ENCODE results near the gene ILDR1.
A peak's percentile ranks its signal among the peaks of the same experiment; 100 is the strongest.

The ILDR1 gene

GRCh38 chr3:122033023-122033422 is 11.0 kb upstream of the ILDR1 start:
- DNase-seq (ENCODE audit: insufficient read length) = no peak
- no peak for TF ChIP-seq POLR2A (IDR thresholded peaks at IDR 0.05; ENCODE audit: low read depth, low read length)
- TF ChIP-seq TAF1 (IDR thresholded peaks at IDR 0.05; ENCODE audit: borderline replicate concordance, low read depth, low read length) = no peak
- TF ChIP-seq POLR2AphosphoS5 (IDR thresholded peaks at IDR 0.05; ENCODE audit: low read depth, low read length) = no peak
- FAIRE-seq = no peak

DNA sequence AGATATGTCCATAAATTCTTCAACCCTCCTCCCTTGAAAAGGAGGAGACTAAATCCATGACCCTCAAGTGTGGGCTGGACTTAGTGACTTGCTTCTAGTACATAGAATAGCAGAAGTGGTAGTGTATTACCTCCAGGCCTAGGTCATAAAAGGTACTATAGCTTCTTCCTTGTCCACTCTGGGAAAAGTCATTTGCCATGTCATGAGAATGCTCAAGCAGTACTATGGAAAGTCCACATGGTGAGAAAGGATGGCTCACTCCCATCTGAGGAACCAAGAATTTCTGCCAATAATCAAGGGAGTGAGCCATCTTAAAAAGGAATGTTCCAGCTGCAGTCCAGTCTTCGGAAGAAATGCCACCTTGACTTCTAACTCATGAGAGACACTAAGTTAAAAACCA is 10.5 kb upstream of the ILDR1 start:
- DNase-seq (ENCODE audit: insufficient read length) (no peak), FAIRE-seq (peak; percentile 5)
- TF ChIP-seq POLR2AphosphoS5 (IDR thresholded peaks at IDR 0.05; ENCODE audit: low read depth, low read length) = no peak
- TF ChIP-seq TAF1 (IDR thresholded peaks at IDR 0.05; ENCODE audit: borderline replicate concordance, low read depth, low read length) = no peak
- TF ChIP-seq POLR2A (IDR thresholded peaks at IDR 0.05; ENCODE audit: low read depth, low read length) = no peak

GRCh38 chr3:122031123-122031468 is 9.0 kb upstream of the ILDR1 start:
- FAIRE-seq (peak; percentile 68), DNase-seq (ENCODE audit: insufficient read length) (no peak)
- no peak for TF ChIP-seq TAF1 (IDR thresholded peaks at IDR 0.05; ENCODE audit: borderline replicate concordance, low read depth, low read length)
- no peak for TF ChIP-seq POLR2A (IDR thresholded peaks at IDR 0.05; ENCODE audit: low read depth, low read length)
- no peak for TF ChIP-seq POLR2AphosphoS5 (IDR thresholded peaks at IDR 0.05; ENCODE audit: low read depth, low read length)

GRCh38 chr3:122030381-122031122 is 8.5 kb upstream of the ILDR1 start:
- TF ChIP-seq POLR2A (IDR thresholded peaks at IDR 0.05; ENCODE audit: low read depth, low read length) (no peak), TAF1 (IDR thresholded peaks at IDR 0.05; ENCODE audit: borderline replicate concordance, low read depth, low read length) (no peak), POLR2AphosphoS5 (IDR thresholded peaks at IDR 0.05; ENCODE audit: low read depth, low read length) (no peak)
- DNase-seq (ENCODE audit: insufficient read length) = no peak
- FAIRE-seq = no peak

DNA sequence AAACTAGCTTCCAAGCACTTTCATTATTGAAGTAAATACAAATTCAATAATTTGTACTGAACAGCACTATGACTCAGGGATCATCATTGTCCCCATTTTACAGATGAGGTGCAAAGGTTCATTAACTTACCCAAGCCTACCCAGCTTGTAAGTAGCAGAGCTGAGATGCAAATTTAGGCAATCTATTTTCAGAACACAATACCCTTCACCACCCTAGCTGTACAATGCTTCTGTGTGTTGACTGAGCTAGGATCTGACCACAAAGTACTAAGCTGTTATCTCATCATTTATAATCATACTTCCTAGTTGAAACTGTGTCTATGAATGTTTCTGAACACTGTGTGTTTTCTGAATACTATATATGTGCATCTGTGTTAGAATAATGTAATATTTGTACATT is 3.2 kb upstream of the ILDR1 start:
- peak; percentile 42 for DNase-seq (ENCODE audit: insufficient read length)
- no peak for TF ChIP-seq POLR2A (IDR thresholded peaks at IDR 0.05; ENCODE audit: low read depth, low read length)
- no peak for TF ChIP-seq POLR2AphosphoS5 (IDR thresholded peaks at IDR 0.05; ENCODE audit: low read depth, low read length)
- TF ChIP-seq TAF1 (IDR thresholded peaks at IDR 0.05; ENCODE audit: borderline replicate concordance, low read depth, low read length) = no peak
- peak; percentile 95 for FAIRE-seq

GRCh38 chr3:122024800-122025199 is 2.8 kb upstream of the ILDR1 start:
- DNase-seq (ENCODE audit: insufficient read length) (no peak), FAIRE-seq (no peak)
- TF ChIP-seq POLR2A (IDR thresholded peaks at IDR 0.05; ENCODE audit: low read depth, low read length) (no peak), TAF1 (IDR thresholded peaks at IDR 0.05; ENCODE audit: borderline replicate concordance, low read depth, low read length) (no peak), POLR2AphosphoS5 (IDR thresholded peaks at IDR 0.05; ENCODE audit: low read depth, low read length) (no peak)

DNA sequence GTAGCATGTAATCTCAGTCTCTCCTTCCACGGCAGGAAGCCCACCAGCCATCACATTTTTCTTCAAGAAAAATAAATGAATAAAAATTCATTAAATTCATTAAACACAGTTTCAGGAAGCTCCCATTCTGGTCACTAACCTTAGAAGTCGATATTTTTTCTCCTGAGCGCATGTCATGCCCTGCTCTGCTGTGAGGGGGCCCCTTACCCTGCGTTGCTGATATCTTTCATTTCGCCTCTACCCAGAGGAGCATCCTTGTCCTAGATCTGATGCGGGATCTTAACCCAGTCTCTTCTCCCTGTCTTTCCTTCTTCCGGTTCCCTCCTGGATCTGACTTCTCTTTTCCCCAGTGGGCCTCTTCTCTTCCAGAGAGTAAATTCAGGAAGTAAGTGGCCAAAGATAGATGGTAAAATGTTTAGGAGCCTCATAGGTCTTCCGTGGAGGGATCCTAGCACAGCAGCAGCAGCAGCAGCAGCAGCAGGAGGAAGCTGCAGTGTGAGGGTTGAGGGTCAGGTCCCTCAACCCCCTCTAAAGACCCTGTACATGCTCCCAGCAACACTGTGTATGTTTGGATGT is 1.4 kb upstream of the ILDR1 start:
- DNase-seq (ENCODE audit: insufficient read length) (no peak), FAIRE-seq (no peak)
- no peak for TF ChIP-seq TAF1 (IDR thresholded peaks at IDR 0.05; ENCODE audit: borderline replicate concordance, low read depth, low read length)
- no peak for TF ChIP-seq POLR2A (IDR thresholded peaks at IDR 0.05; ENCODE audit: low read depth, low read length)
- no peak for TF ChIP-seq POLR2AphosphoS5 (IDR thresholded peaks at IDR 0.05; ENCODE audit: low read depth, low read length)

GRCh38 chr3:122021037-122021436 is 1.0 kb downstream of the ILDR1 start:
- peak; percentile 91 for FAIRE-seq
- TF ChIP-seq TAF1 (IDR thresholded peaks at IDR 0.05; ENCODE audit: borderline replicate concordance, low read depth, low read length) = no peak
- TF ChIP-seq POLR2A (IDR thresholded peaks at IDR 0.05; ENCODE audit: low read depth, low read length) = no peak
- TF ChIP-seq POLR2AphosphoS5 (IDR thresholded peaks at IDR 0.05; ENCODE audit: low read depth, low read length) = no peak
- no peak for DNase-seq (ENCODE audit: insufficient read length)

DNA sequence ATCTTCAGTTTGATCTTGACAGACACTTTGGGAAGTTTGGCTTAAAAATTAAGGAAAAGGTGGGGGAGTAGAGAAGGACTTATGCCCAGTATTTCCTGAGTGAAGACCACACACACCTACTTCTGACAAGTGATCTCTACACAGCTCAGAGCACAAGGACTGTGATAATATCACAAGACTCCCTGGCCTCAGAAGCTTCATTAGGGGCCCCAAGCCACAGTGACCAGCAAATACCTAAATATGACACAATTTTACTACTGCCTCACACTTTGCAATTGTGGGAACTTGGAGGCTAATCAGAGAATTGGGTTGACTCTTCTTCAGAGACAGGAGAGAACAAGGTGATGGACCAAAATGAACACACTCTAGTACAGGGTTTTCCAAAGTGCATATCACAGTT is 2.6 kb downstream of the ILDR1 start:
- peak; percentile 69 for FAIRE-seq
- TF ChIP-seq TAF1 (IDR thresholded peaks at IDR 0.05; ENCODE audit: borderline replicate concordance, low read depth, low read length) (no peak), POLR2A (IDR thresholded peaks at IDR 0.05; ENCODE audit: low read depth, low read length) (no peak), POLR2AphosphoS5 (IDR thresholded peaks at IDR 0.05; ENCODE audit: low read depth, low read length) (no peak)
- DNase-seq (ENCODE audit: insufficient read length) = no peak

GRCh38 chr3:122014741-122015140 is 7.3 kb downstream of the ILDR1 start:
- FAIRE-seq = peak; percentile 99
- TF ChIP-seq TAF1 (IDR thresholded peaks at IDR 0.05; ENCODE audit: borderline replicate concordance, low read depth, low read length) (no peak), POLR2AphosphoS5 (IDR thresholded peaks at IDR 0.05; ENCODE audit: low read depth, low read length) (no peak), POLR2A (IDR thresholded peaks at IDR 0.05; ENCODE audit: low read depth, low read length) (no peak)
- DNase-seq (ENCODE audit: insufficient read length) = peak; percentile 33

- FAIRE-seq (peak; percentile 70), DNase-seq (ENCODE audit: insufficient read length) (no peak)
- TF ChIP-seq TAF1 (IDR thresholded peaks at IDR 0.05; ENCODE audit: borderline replicate concordance, low read depth, low read length) = no peak
Measured at GRCh38 chr3:122013448-122013925, 8.6 kb downstream of the ILDR1 start.

GRCh38 chr3:122012821-122013220 is 9.2 kb downstream of the ILDR1 start:
- no peak for TF ChIP-seq POLR2AphosphoS5 (IDR thresholded peaks at IDR 0.05; ENCODE audit: low read depth, low read length)
- TF ChIP-seq POLR2A (IDR thresholded peaks at IDR 0.05; ENCODE audit: low read depth, low read length) = 0 out of 2 replicates have a peak, but pooled peaks have one; percentile 22
- DNase-seq (ENCODE audit: insufficient read length) (no peak), FAIRE-seq (peak; percentile 85)
